Keratinocyte (primary cell): ENCODE measurements around the gene TEDC2. TPM values are rescaled to one million over a fixed set of nuclear protein-coding genes. Genes with fewer than 3 reads are reported as not detected.

Experiments used
- DNase-seq: peaks from one replicate; pipeline ENCODE4 v3.0.0-alpha.2; 2011; ENCODE audit warnings: low read depth, missing footprints, low spot score
- FAIRE-seq: peaks from 2 replicates; lab custom pipeline; 2011; peaks lifted over from hg19 to GRCh38; lab: Jason Lieb, UNC
- H2AFZ ChIP-seq: 2 replicates; pipeline ENCODE4 v1.6.0; 2012; ENCODE audit warnings: low read length, control low read depth, inconsistent platforms; ENCODE audit not compliant: control insufficient read depth
- H3K27ac ChIP-seq: 2 replicates; pipeline ENCODE4 v1.5.1; 2011; ENCODE audit warnings: low read length; ENCODE audit not compliant: control insufficient read depth, insufficient read depth
- H3K27me3 ChIP-seq: 3 replicates; pipeline ENCODE4 v1.6.0; 2011; ENCODE audit warnings: low read length; ENCODE audit not compliant: control insufficient read depth, insufficient read depth; ENCODE audit errors: extremely low read depth
- H3K36me3 ChIP-seq, 2 experiments: 2 replicates in 1 of 2; 3 replicates in 1 of 2; pipeline ENCODE4 v1.5.1; 2011; ENCODE audit warnings: low read length in 2 of 2, mild to moderate bottlenecking in 1 of 2; ENCODE audit not compliant: control insufficient read depth in 2 of 2, insufficient read depth in 2 of 2; ENCODE audit errors: extremely low read depth in 1 of 2
- H3K4me1 ChIP-seq: 3 replicates; pipeline ENCODE4 v1.5.1; 2011; ENCODE audit warnings: low read length; ENCODE audit not compliant: control insufficient read depth, insufficient read depth; ENCODE audit errors: extremely low read depth
- H3K4me2 ChIP-seq: 3 replicates; pipeline ENCODE4 v1.6.0; 2011; ENCODE audit warnings: low read depth, low read length; ENCODE audit not compliant: control insufficient read depth, insufficient read depth; ENCODE audit errors: extremely low read depth
- H3K4me3 ChIP-seq, 3 experiments: fragments of 200-600 bp in 1 of 3; sonication (generic) in 1 of 3; 2 replicates in 2 of 3; 3 replicates in 1 of 3; pipeline ENCODE4 v1.5.1; 2011 to 2016; ENCODE audit warnings: low read length in 3 of 3, mild to moderate bottlenecking in 3 of 3, control low read depth in 2 of 3, inconsistent platforms in 1 of 3, low read depth in 1 of 3, mixed read lengths in 1 of 3, mixed run types in 1 of 3, moderate library complexity in 1 of 3; ENCODE audit not compliant: control insufficient read depth in 2 of 3, insufficient read depth in 2 of 3; ENCODE audit errors: extremely low read depth in 1 of 3
- H3K79me2 ChIP-seq: 2 replicates; pipeline ENCODE4 v1.6.0; 2012; ENCODE audit warnings: low read length; ENCODE audit not compliant: control insufficient read depth, insufficient read depth
- H3K9ac ChIP-seq: 3 replicates; pipeline ENCODE4 v1.6.0; 2011; ENCODE audit warnings: low read length; ENCODE audit not compliant: control insufficient read depth, insufficient read depth; ENCODE audit errors: extremely low read depth
- H3K9me1 ChIP-seq: 3 replicates; pipeline ENCODE4 v1.6.0; 2011; ENCODE audit warnings: low read length; ENCODE audit not compliant: control insufficient read depth, insufficient read depth; ENCODE audit errors: extremely low read depth
- H3K9me3 ChIP-seq: 2 replicates; pipeline ENCODE4 v1.5.1; 2012; ENCODE audit warnings: low read depth, low read length; ENCODE audit not compliant: control insufficient read depth
- H4K20me1 ChIP-seq: 3 replicates; pipeline ENCODE4 v1.6.0; 2011; ENCODE audit warnings: low read length; ENCODE audit not compliant: control insufficient read depth, insufficient read depth; ENCODE audit errors: extremely low read depth
- CTCF ChIP-seq, 3 experiments: IDR thresholded peaks in 1 of 3; conservative IDR thresholded peaks in 1 of 3; optimal IDR thresholded peaks in 1 of 3; 2 replicates in 2 of 3; 3 replicates in 1 of 3; pipeline versions ENCODE3 to v1.5.1; 2011; ENCODE audit warnings: low read length in 3 of 3, mild to moderate bottlenecking in 3 of 3, moderate library complexity in 2 of 3, control low read depth in 1 of 3, inconsistent platforms in 1 of 3; ENCODE audit not compliant: insufficient read depth in 2 of 3; ENCODE audit errors: extremely low read depth in 1 of 3
- EZH2 ChIP-seq: IDR thresholded peaks from one replicate; pipeline ENCODE4 v1.6.1; 2012; ENCODE audit warnings: inconsistent platforms, mild to moderate bottlenecking, low read length, moderate library complexity
- dilution Hi-C: fragments of 300-500 bp; cut with MboI; formaldehyde crosslinking; loops from one replicate; pipeline ENCODE4 v1.7.0; 2020; ENCODE audit warnings: low sequenced_read_pairs; ENCODE audit not compliant: extremely low pct_ligation_motif_present
- polyA plus RNA-seq, 5 experiments: library from polyadenylated mRNA; depleted of rRNA in 3 of 5; stranded (reverse) in 3 of 5; stranded (forward) in 1 of 5; unstranded in 1 of 5; fragments of >200 nt; gene quantifications; 1 replicate in 1 of 5; 2 replicates in 3 of 5; 3 replicates in 1 of 5; pipeline versions ENCODE4 v1.2.1 to v1.2.3, GENCODE V29; 2011 to 2012; ENCODE audit warnings: missing spikeins in 2 of 5, low read depth in 1 of 5, low replicate concordance in 1 of 5

TEDC2 gene
- polyA plus RNA-seq, 1 donor (not counting 4 experiments of a cell fraction or from before 2014, with no cell fraction given): 2.7 TPM

GRCh38 chr16:2472885-2473445, 13.1 kb downstream of the TEDC2 start:
- H3K4me2 ChIP-seq: peak overlapping the region; percentile 27
- DNase-seq (no peak), FAIRE-seq (no peak)
- no peaks in the 10 kb centered on the region for H3K9me3 ChIP-seq
- H4K20me1 ChIP-seq: peaks cover 9% of the 10 kb centered on the region
- no peaks in the 10 kb centered on the region for H3K9me1 ChIP-seq
- TF ChIP-seq CTCF (optimal IDR thresholded peaks at IDR 0.05 in 1 of 3, IDR thresholded peaks at IDR 0.05 in 1 of 3, conservative IDR thresholded peaks at IDR 0.05 in 1 of 3; ENCODE audit: extremely low read depth in 1 of 3, insufficient read depth in 2 of 3, low read length in 3 of 3) (no peak), EZH2 (no peak)
- peaks cover 28% of the 10 kb centered on the region for H3K27me3 ChIP-seq
- dilution Hi-C loops: no loop called here
- peaks cover 17% of the 10 kb centered on the region for H3K4me1 ChIP-seq
- no peak overlapping the region for H3K9ac ChIP-seq
- no peak overlapping the region for H3K4me3 ChIP-seq
- H3K36me3 ChIP-seq: no peaks in the 10 kb centered on the region
- H3K79me2 ChIP-seq: no peaks in the 10 kb centered on the region
- H2AFZ ChIP-seq: no peak overlapping the region
- H3K27ac ChIP-seq: no peak overlapping the region

DNA sequence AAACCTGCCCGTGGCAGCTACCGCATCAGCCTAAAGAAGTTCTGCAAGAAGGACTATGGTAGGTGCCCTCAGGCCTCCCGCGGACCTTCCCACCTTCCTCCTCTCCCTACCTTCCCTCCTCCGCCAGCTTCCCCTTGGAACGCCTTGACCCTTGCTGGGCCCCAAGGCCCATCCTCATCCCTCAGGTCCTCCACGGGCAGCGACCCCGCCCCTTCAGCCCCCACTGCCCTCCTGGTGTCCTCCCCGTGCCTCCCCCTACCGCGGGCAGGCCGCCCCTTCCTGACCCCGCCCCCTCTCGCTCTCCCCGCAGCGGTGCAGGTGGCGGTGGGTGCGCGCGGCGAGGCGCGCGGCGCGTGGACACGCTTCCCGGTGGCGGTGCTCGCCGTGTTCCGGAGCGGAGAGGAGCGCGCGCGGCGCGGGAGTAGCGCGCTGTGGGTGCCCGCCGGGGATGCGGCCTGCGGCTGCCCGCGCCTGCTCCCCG, 13.6 kb downstream of the TEDC2 start:
- dilution Hi-C loops: no loop called here
- Histone ChIP-seq H3K9me1 (no peaks in the 10 kb centered on the region), H4K20me1 (peaks cover 9% of the 10 kb centered on the region), H3K79me2 (no peaks in the 10 kb centered on the region), H3K27ac (no peak overlapping the region), H3K27me3 (peaks cover 28% of the 10 kb centered on the region), H3K9ac (no peak overlapping the region), H3K36me3 (no peaks in the 10 kb centered on the region), H2AFZ (no peak overlapping the region), H3K4me2 (peak overlapping the region; percentile 27), H3K9me3 (no peaks in the 10 kb centered on the region), H3K4me3 (peak overlapping the region in 1 of 3 experiments; percentile 13), H3K4me1 (peaks cover 17% of the 10 kb centered on the region)
- DNase-seq (no peak), FAIRE-seq (no peak)
- TF ChIP-seq EZH2 (no peak), CTCF (optimal IDR thresholded peaks at IDR 0.05 in 1 of 3, IDR thresholded peaks at IDR 0.05 in 1 of 3, conservative IDR thresholded peaks at IDR 0.05 in 1 of 3; ENCODE audit: extremely low read depth in 1 of 3, insufficient read depth in 2 of 3, low read length in 3 of 3) (no peak)
